HG02763 (cell line): ENCODE data around the gene KIF22.
"Not testable (repeated sequence)": the region's sequence is repeated elsewhere in the genome, so short reads cannot be mapped to it uniquely, and the experiment has no call there.

Source experiments
- ATAC-seq: cut with Tn5 transposase; IDR thresholded peaks from one replicate; pipeline ENCODE4 v1.9.1; 2021; ENCODE audit warnings: mild to moderate bottlenecking, moderate library complexity; ENCODE audit not compliant: unreplicated experiment

The KIF22 gene

GRCh38 chr16:29765167-29766032 is 25.2 kb upstream of the KIF22 start:
- no peak for ATAC-seq

GRCh38 chr16:29766571-29766970 is 24.0 kb upstream of the KIF22 start:
- ATAC-seq = no peak

- ATAC-seq = no peak
Observed at GRCh38 chr16:29767062-29767461, 23.5 kb upstream of the KIF22 start.

- no peak for ATAC-seq
Observed at GRCh38 chr16:29769507-29769906, 21.0 kb upstream of the KIF22 start.

GRCh38 chr16:29770250-29770929 is 20.2 kb upstream of the KIF22 start:
- no peak for ATAC-seq

- not testable (repeated sequence) for ATAC-seq
Observed at GRCh38 chr16:29772330-29772729, 18.2 kb upstream of the KIF22 start.

GRCh38 chr16:29774730-29775129 is 15.8 kb upstream of the KIF22 start:
- ATAC-seq = no peak

- ATAC-seq = no peak
Observed at GRCh38 chr16:29775742-29776408, 14.7 kb upstream of the KIF22 start.

GRCh38 chr16:29777576-29778350 is 12.8 kb upstream of the KIF22 start, which contains the start of gene ZG16:
TSS of gene ZG16 (plus strand) at chr16:29778256. CDS start at chr16:29779267, 1,011 bp downstream.
- no peak for ATAC-seq

GRCh38 chr16:29779474-29779873 is 11.1 kb upstream of the KIF22 start:
- ATAC-seq = no peak

- not testable (repeated sequence) for ATAC-seq
Observed at GRCh38 chr16:29783094-29783953, 7.2 kb upstream of the KIF22 start.

- ATAC-seq = no peak
Observed at GRCh38 chr16:29784157-29784556, 6.4 kb upstream of the KIF22 start.

GRCh38 chr16:29784901-29785500 is 5.5 kb upstream of the KIF22 start:
- no peak for ATAC-seq

GRCh38 chr16:29787155-29787554 is 3.4 kb upstream of the KIF22 start:
- ATAC-seq = not testable (repeated sequence)

- no peak for ATAC-seq
Observed at GRCh38 chr16:29789775-29790182, 772 bp upstream of the KIF22 start.

GRCh38 chr16:29790949-29791844 is 646 bp downstream of the KIF22 start:
- ATAC-seq = no peak

- ATAC-seq = no peak
Observed at GRCh38 chr16:29791845-29792807, 1.6 kb downstream of the KIF22 start.
